WTC11 (cell line): ENCODE data around the gene CRACDL. TPM values are rescaled to one million over a fixed set of nuclear protein-coding genes. Genes with fewer than 3 reads are reported as not detected.

Experiments
- ATAC-seq: fragments of 200-7000 bp; cut with Tn5 transposase; 2 replicates; pipeline ENCODE4 v1.10.0; 2021; ENCODE audit warnings: mild to moderate bottlenecking, moderate library complexity
- CTCF ChIA-PET: fragments of 300-600 bp; sonication (Branson Sonifier 250); formaldehyde crosslinking; loops from one replicate; lab custom pipeline; 2021; ENCODE audit warnings: antibody characterized with exemption; lab: Charles Lee
- POLR2A ChIA-PET: fragments of 350-600 bp; sonication (Branson Sonifier 250); formaldehyde crosslinking; loops from one replicate; lab custom pipeline; 2021; ENCODE audit warnings: antibody characterized with exemption; lab: Charles Lee
- DNase-seq: peaks from one replicate; pipeline ENCODE4 v3.0.0; 2021; ENCODE audit warnings: low spot score
- H3K27ac Mint-ChIP-seq: 2 replicates; pipeline ENCODE4 v1.8.0; 2021; ENCODE audit warnings: mixed read lengths
- H3K27me3 Mint-ChIP-seq: 2 replicates; pipeline ENCODE4 v1.8.0; 2021; ENCODE audit warnings: low read depth, mild to moderate bottlenecking, moderate library complexity, mixed read lengths
- H3K36me3 Mint-ChIP-seq: 2 replicates; pipeline ENCODE4 v1.8.0; 2021; ENCODE audit warnings: mixed read lengths
- H3K4me1 Mint-ChIP-seq: 2 replicates; pipeline ENCODE4 v1.8.0; 2022; ENCODE audit warnings: mixed read lengths
- H3K4me3 Mint-ChIP-seq: 2 replicates; pipeline ENCODE4 v1.8.0; 2021; ENCODE audit warnings: mild to moderate bottlenecking, moderate library complexity, mixed read lengths
- H3K9me3 Mint-ChIP-seq: 2 replicates; pipeline ENCODE4 v1.8.0; 2021; ENCODE audit warnings: mixed read lengths
- ARID4B ChIP-seq: sonication (generic); formaldehyde crosslinking; IDR thresholded peaks from 2 replicates; pipeline ENCODE4 v1.8.0; 2023; ENCODE audit warnings: missing genetic modification reagents, mild to moderate bottlenecking, borderline replicate concordance
- ATF2 ChIP-seq: sonication (generic); formaldehyde crosslinking; IDR thresholded peaks from 2 replicates; pipeline ENCODE4 v1.8.1; 2022; ENCODE audit warnings: low read depth, missing genetic modification reagents, borderline replicate concordance
- CREB1 ChIP-seq: sonication (generic); formaldehyde crosslinking; IDR thresholded peaks from 2 replicates; pipeline ENCODE4 v1.8.0; 2023; ENCODE audit warnings: mild to moderate bottlenecking, missing genetic modification reagents
- E2F1 ChIP-seq: sonication (generic); formaldehyde crosslinking; IDR thresholded peaks from 2 replicates; pipeline ENCODE4 v1.8.0; 2022; ENCODE audit warnings: mild to moderate bottlenecking, missing genetic modification reagents
- E2F4 ChIP-seq: sonication (generic); formaldehyde crosslinking; IDR thresholded peaks from 2 replicates; pipeline ENCODE4 v1.8.1; 2022; ENCODE audit warnings: low read depth, mild to moderate bottlenecking, moderate library complexity, missing genetic modification reagents, borderline replicate concordance
- EMX1 ChIP-seq: fragments of 250-450 bp; sonication (Bioruptor Pico); IDR thresholded peaks from 2 replicates; pipeline ENCODE4 v1.8.0; 2021; ENCODE audit warnings: mild to moderate bottlenecking
- ESRRA ChIP-seq: sonication (generic); formaldehyde crosslinking; IDR thresholded peaks from 2 replicates; pipeline ENCODE4 v1.8.1; 2022; ENCODE audit warnings: mild to moderate bottlenecking, missing genetic modification reagents, borderline replicate concordance
- ETV6 ChIP-seq: sonication (generic); formaldehyde crosslinking; IDR thresholded peaks from 2 replicates; pipeline ENCODE4 v1.8.1; 2022; ENCODE audit warnings: mild to moderate bottlenecking, missing genetic modification reagents
- IRF1 ChIP-seq: sonication (generic); formaldehyde crosslinking; IDR thresholded peaks from 2 replicates; pipeline ENCODE4 v1.8.0; 2023; ENCODE audit warnings: missing genetic modification reagents
- KAT7 ChIP-seq: sonication (generic); formaldehyde crosslinking; IDR thresholded peaks from 2 replicates; pipeline ENCODE4 v1.8.1; 2023; ENCODE audit warnings: missing genetic modification reagents, mild to moderate bottlenecking, borderline replicate concordance
- MYBL2 ChIP-seq: sonication (generic); formaldehyde crosslinking; IDR thresholded peaks from 2 replicates; pipeline ENCODE4 v1.8.1; 2023; ENCODE audit warnings: mild to moderate bottlenecking, moderate library complexity, missing genetic modification reagents
- NR2C2 ChIP-seq: sonication (generic); formaldehyde crosslinking; IDR thresholded peaks from 2 replicates; pipeline ENCODE4 v1.8.0; 2022; ENCODE audit warnings: mild to moderate bottlenecking, missing genetic modification reagents
- NR3C1 ChIP-seq: sonication (generic); formaldehyde crosslinking; conservative IDR thresholded peaks from 2 replicates; pipeline ENCODE4 v1.8.1; 2023; ENCODE audit warnings: low read depth, mild to moderate bottlenecking, missing genetic modification reagents
- PRDM15 ChIP-seq: sonication (generic); formaldehyde crosslinking; IDR thresholded peaks from 2 replicates; pipeline ENCODE4 v1.8.0; 2022; ENCODE audit warnings: missing genetic modification reagents
- SP1 ChIP-seq: sonication (generic); formaldehyde crosslinking; conservative IDR thresholded peaks from 2 replicates; pipeline ENCODE4 v1.8.1; 2022; ENCODE audit warnings: missing genetic modification reagents
- STAT6 ChIP-seq: sonication (generic); formaldehyde crosslinking; conservative IDR thresholded peaks from 2 replicates; pipeline ENCODE4 v1.8.1; 2023; ENCODE audit warnings: mild to moderate bottlenecking, low read depth, missing genetic modification reagents, moderate library complexity
- USF2 ChIP-seq: sonication (generic); formaldehyde crosslinking; IDR thresholded peaks from 2 replicates; pipeline ENCODE4 v1.8.1; 2023; ENCODE audit warnings: mild to moderate bottlenecking, missing genetic modification reagents, moderate library complexity
- ZBTB21 ChIP-seq: sonication (generic); formaldehyde crosslinking; IDR thresholded peaks from 2 replicates; pipeline ENCODE4 v1.8.1; 2023; ENCODE audit warnings: mild to moderate bottlenecking, missing genetic modification reagents, borderline replicate concordance
- ZNF396 ChIP-seq: fragments of 250-450 bp; sonication (Bioruptor Pico); IDR thresholded peaks from 2 replicates; pipeline ENCODE4 v1.8.0; 2021; ENCODE audit warnings: mild to moderate bottlenecking, moderate library complexity, borderline replicate concordance
- total RNA-seq: library from RNA; stranded (reverse); gene quantifications from 3 replicates; pipeline ENCODE4 v1.2.3, GENCODE V29; 2021

Gene CRACDL
- total RNA-seq, 1 experiment from 2014 or later: 0.72 TPM

- Mint-ChIP-seq H3K27me3 (no peaks in the 10 kb centered on the region), H3K27ac (peak overlapping the region; percentile 93), H3K4me1 (peaks cover 43% of the 10 kb centered on the region), H3K36me3 (no peaks in the 10 kb centered on the region), H3K9me3 (no peaks in the 10 kb centered on the region), H3K4me3 (no peak overlapping the region)
- DNase-seq (no peak), ATAC-seq (no peak)
- ChIA-PET POLR2A (no interaction called here), CTCF (interaction anchor here (0.9 kb wide), 1 partner anchor 37 kb away, joined by 3 read pairs; no protein-coding TSS in a partner anchor)
- TF ChIP-seq MYBL2 (no peak), SP1 (CRISPR knock-in tag) (no peak), CREB1 (CRISPR knock-in tag) (no peak), ARID4B (CRISPR knock-in tag) (no peak), USF2 (no peak), ZBTB21 (CRISPR knock-in tag) (no peak), ATF2 (CRISPR knock-in tag) (no peak), ZNF396 (CRISPR knock-in tag) (no peak), ETV6 (no peak), E2F1 (CRISPR knock-in tag) (no peak), NR2C2 (no peak), E2F4 (no peak), PRDM15 (CRISPR knock-in tag) (no peak), KAT7 (no peak), IRF1 (CRISPR knock-in tag) (no peak), STAT6 (no peak), NR3C1 (no peak), ESRRA (CRISPR knock-in tag) (no peak), EMX1 (CRISPR knock-in tag) (no peak)
Observed at GRCh38 chr2:98908931-98909316, 27.1 kb downstream of the CRACDL start.
